Caco-2 (cell line): ENCODE measurements around the gene SRGAP1. TPM values are rescaled to one million over a fixed set of nuclear protein-coding genes. Genes with fewer than 3 reads are reported as not detected.

Experiments used
- BruUV-seq: library from RNA; stranded (reverse); fragments of 400-500 nt; replicated peaks from 2 replicates; lab custom pipeline; 2021; lab: Mats Ljungman, UMichigan
- CTCF ChIA-PET: fragments of 300-600 bp; sonication (Branson Sonifier 250); formaldehyde crosslinking; loops from one replicate; lab custom pipeline; 2022; ENCODE audit warnings: antibody characterized with exemption; lab: Charles Lee
- POLR2A ChIA-PET: fragments of 300-600 bp; sonication (Branson Sonifier 250); formaldehyde crosslinking; loops from one replicate; lab custom pipeline; 2022; ENCODE audit warnings: antibody characterized with exemption; lab: Charles Lee
- DNase-seq, 2 experiments: peaks; one replicate each; pipeline versions ENCODE4 v3.0.0 to v3.0.0-alpha.2; 2020 to 2022
- H3K27me3 ChIP-seq: replicated peaks from 2 replicates; pipeline ENCODE4 v1.6.0; 2011; ENCODE audit warnings: low read length; ENCODE audit not compliant: control insufficient read depth, insufficient read depth
- H3K36me3 ChIP-seq: 2 replicates; pipeline ENCODE4 v1.5.1; 2011; ENCODE audit warnings: low read length; ENCODE audit not compliant: control insufficient read depth, insufficient read depth
- H3K4me1 ChIP-seq: fragments of 250-450 bp; sonication (Bioruptor Pico); 2 replicates; pipeline ENCODE4 v1.5.1; 2020; ENCODE audit warnings: mild to moderate bottlenecking
- H3K4me3 ChIP-seq: 2 replicates; pipeline ENCODE4 v1.5.1; 2011; ENCODE audit warnings: low read depth, mild to moderate bottlenecking, control low read depth, low read length
- H3K9me3 ChIP-seq: fragments of 250-450 bp; sonication (Bioruptor Pico); 2 replicates; pipeline ENCODE4 v1.5.1; 2020; ENCODE audit warnings: mild to moderate bottlenecking, moderate library complexity
- H3K27ac Mint-ChIP-seq: one replicate; pipeline ENCODE4 v1.8.0; 2022; ENCODE audit warnings: mixed read lengths; ENCODE audit not compliant: unreplicated experiment
- H3K27me3 Mint-ChIP-seq: one replicate; pipeline ENCODE4 v1.8.0; 2022; ENCODE audit warnings: mixed read lengths; ENCODE audit not compliant: insufficient read depth, unreplicated experiment
- H3K36me3 Mint-ChIP-seq: one replicate; pipeline ENCODE4 v1.8.0; 2022; ENCODE audit warnings: mild to moderate bottlenecking, mixed read lengths; ENCODE audit not compliant: insufficient read depth, unreplicated experiment
- H3K4me1 Mint-ChIP-seq: one replicate; pipeline ENCODE4 v1.8.0; 2022; ENCODE audit warnings: low read depth, mixed read lengths; ENCODE audit not compliant: unreplicated experiment
- H3K4me3 Mint-ChIP-seq: one replicate; pipeline ENCODE4 v1.8.0; 2022; ENCODE audit warnings: mild to moderate bottlenecking, moderate library complexity, mixed read lengths; ENCODE audit not compliant: unreplicated experiment
- H3K9me3 Mint-ChIP-seq: one replicate; pipeline ENCODE4 v1.8.0; 2022; ENCODE audit warnings: mixed read lengths; ENCODE audit not compliant: unreplicated experiment
- intact Hi-C: fragments of 100-400 bp; cut with micrococcal nuclease; formaldehyde crosslinking; loops from one replicate; pipeline ENCODE4 v1.10.0; 2022; ENCODE audit not compliant: unreplicated experiment
- total RNA-seq: library from RNA; stranded (reverse); gene quantifications from 2 replicates; pipeline ENCODE4 v1.2.3, GENCODE V29; 2022
- TF ChIP-seq, protein P1 (sequence below), 2 experiments: fragments of 200-600 bp in 1 of 2; IDR thresholded peaks; 1 replicate in 1 of 2; 2 replicates in 1 of 2; pipeline versions ENCODE4 v1.5.1 to v1.8.0; 2011 to 2022; ENCODE audit warnings: antibody characterized with exemption in 1 of 2, control low read depth in 1 of 2, inconsistent platforms in 1 of 2, low read depth in 1 of 2, low read length in 1 of 2, mild to moderate bottlenecking in 1 of 2, moderate library complexity in 1 of 2; ENCODE audit not compliant: insufficient read depth in 1 of 2, severe bottlenecking in 1 of 2, unreplicated experiment in 1 of 2

The SRGAP1 gene
- total RNA-seq, 1 experiment from 2014 or later, result 22.1 TPM

DNA sequence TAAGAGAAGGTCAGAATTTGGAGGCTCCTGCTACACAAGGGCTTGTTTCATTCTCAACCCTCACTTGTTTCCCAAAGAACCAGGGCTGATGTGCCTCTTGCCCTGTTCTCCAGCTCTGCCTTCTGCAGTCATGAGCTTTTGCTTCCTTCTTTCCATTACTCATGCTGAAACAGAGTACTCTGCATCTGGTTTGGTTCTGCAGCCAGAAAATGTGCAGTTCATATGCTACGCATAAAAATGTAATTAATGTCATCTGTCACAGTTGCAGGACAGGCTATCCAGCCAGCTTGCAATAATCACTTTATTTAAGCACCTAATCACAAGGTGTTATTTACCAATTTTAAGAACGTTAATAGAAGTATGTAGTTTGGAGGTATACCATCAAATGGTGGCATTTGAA is 150.2 kb downstream of the SRGAP1 start:
- Mint-ChIP-seq H3K27me3 (no peaks in the 10 kb centered on the region), H3K4me3 (no peak overlapping the region), H3K27ac (no peak overlapping the region), H3K36me3 (peaks cover 13% of the 10 kb centered on the region), H3K9me3 (no peaks in the 10 kb centered on the region), H3K4me1 (peaks cover 31% of the 10 kb centered on the region)
- no peak for DNase-seq
- intact Hi-C loops, result loop anchor here (5.0 kb wide), 1 partner anchor 43 kb away; no protein-coding TSS in a partner anchor
- TF ChIP-seq, protein P1, sequence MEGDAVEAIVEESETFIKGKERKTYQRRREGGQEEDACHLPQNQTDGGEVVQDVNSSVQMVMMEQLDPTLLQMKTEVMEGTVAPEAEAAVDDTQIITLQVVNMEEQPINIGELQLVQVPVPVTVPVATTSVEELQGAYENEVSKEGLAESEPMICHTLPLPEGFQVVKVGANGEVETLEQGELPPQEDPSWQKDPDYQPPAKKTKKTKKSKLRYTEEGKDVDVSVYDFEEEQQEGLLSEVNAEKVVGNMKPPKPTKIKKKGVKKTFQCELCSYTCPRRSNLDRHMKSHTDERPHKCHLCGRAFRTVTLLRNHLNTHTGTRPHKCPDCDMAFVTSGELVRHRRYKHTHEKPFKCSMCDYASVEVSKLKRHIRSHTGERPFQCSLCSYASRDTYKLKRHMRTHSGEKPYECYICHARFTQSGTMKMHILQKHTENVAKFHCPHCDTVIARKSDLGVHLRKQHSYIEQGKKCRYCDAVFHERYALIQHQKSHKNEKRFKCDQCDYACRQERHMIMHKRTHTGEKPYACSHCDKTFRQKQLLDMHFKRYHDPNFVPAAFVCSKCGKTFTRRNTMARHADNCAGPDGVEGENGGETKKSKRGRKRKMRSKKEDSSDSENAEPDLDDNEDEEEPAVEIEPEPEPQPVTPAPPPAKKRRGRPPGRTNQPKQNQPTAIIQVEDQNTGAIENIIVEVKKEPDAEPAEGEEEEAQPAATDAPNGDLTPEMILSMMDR (IDR thresholded peaks at IDR 0.05; ENCODE audit: insufficient read depth in 1 of 2, low read depth in 1 of 2, low read length in 1 of 2, severe bottlenecking in 1 of 2, unreplicated experiment in 1 of 2), result no peak
- H3K4me3 ChIP-seq, result no peak overlapping the region
- no peaks in the 10 kb centered on the region for H3K36me3 ChIP-seq
- no peaks in the 10 kb centered on the region for H3K27me3 ChIP-seq
- ChIA-PET CTCF (no interaction called here), POLR2A (no interaction called here)
- no TSS peak for BruUV-seq
- H3K4me1 ChIP-seq, result peaks cover 16% of the 10 kb centered on the region
- H3K9me3 ChIP-seq, result no peaks in the 10 kb centered on the region

- DNase-seq, result no peak
- Histone ChIP-seq H3K4me3 (no peak overlapping the region), H3K27me3 (no peaks in the 10 kb centered on the region), H3K9me3 (no peaks in the 10 kb centered on the region), H3K4me1 (peaks cover 14% of the 10 kb centered on the region), H3K36me3 (no peaks in the 10 kb centered on the region)
- peaks cover 9% of the 10 kb centered on the region for H3K36me3 Mint-ChIP-seq
- no peak overlapping the region for H3K27ac Mint-ChIP-seq
- ChIA-PET POLR2A (no interaction called here), CTCF (no interaction called here)
- no TSS peak for BruUV-seq
- H3K4me1 Mint-ChIP-seq, result peaks cover 36% of the 10 kb centered on the region
- H3K9me3 Mint-ChIP-seq, result no peaks in the 10 kb centered on the region
- intact Hi-C loops, result no loop called here
- no peak overlapping the region for H3K4me3 Mint-ChIP-seq
- TF ChIP-seq, protein P1 (IDR thresholded peaks at IDR 0.05; ENCODE audit: insufficient read depth in 1 of 2, low read depth in 1 of 2, low read length in 1 of 2, severe bottlenecking in 1 of 2, unreplicated experiment in 1 of 2), result no peak
- no peaks in the 10 kb centered on the region for H3K27me3 Mint-ChIP-seq
Measured at GRCh38 chr12:63995512-63995911, 151.0 kb downstream of the SRGAP1 start.

GRCh38 chr12:63996556-63996955 is 152.1 kb downstream of the SRGAP1 start:
- Histone ChIP-seq H3K9me3 (no peaks in the 10 kb centered on the region), H3K27me3 (no peaks in the 10 kb centered on the region), H3K36me3 (no peaks in the 10 kb centered on the region), H3K4me1 (peaks cover 11% of the 10 kb centered on the region), H3K4me3 (no peak overlapping the region)
- Mint-ChIP-seq H3K4me3 (no peak overlapping the region), H3K36me3 (peaks cover 12% of the 10 kb centered on the region), H3K27me3 (no peaks in the 10 kb centered on the region), H3K4me1 (peaks cover 35% of the 10 kb centered on the region), H3K9me3 (no peaks in the 10 kb centered on the region), H3K27ac (no peak overlapping the region)
- no peak for DNase-seq
- TF ChIP-seq, protein P1 (IDR thresholded peaks at IDR 0.05; ENCODE audit: insufficient read depth in 1 of 2, low read depth in 1 of 2, low read length in 1 of 2, severe bottlenecking in 1 of 2, unreplicated experiment in 1 of 2), result no peak
- CTCF ChIA-PET, result no interaction called here
- no TSS peak for BruUV-seq
- intact Hi-C loops, result no loop called here
- POLR2A ChIA-PET, result no interaction called here
